NCI-H345 (cell line): ENCODE measurements around the gene PROZ.

ENCODE experiments used
- DNase-seq: peaks from one replicate; lab custom pipeline; 2025; lab: John Stamatoyannopoulos, UW

PROZ gene

GRCh38 chr13:113178070-113178895, 19.8 kb downstream of the PROZ start:
- no peak for DNase-seq

DNA sequence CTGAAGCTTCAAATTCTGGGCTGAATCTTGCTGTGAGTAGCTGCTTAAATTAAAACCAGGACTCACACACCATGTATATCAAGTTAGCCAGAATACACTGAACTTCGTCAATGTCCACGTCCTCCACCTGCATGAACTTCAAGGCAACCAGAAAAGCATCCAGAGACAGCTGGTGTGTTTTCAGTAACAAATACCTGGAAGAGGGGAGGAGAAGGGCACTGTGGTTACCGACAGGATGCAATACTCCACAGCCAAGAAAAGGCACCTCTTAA, 20.4 kb downstream of the PROZ start:
- DNase-seq: no peak

DNA sequence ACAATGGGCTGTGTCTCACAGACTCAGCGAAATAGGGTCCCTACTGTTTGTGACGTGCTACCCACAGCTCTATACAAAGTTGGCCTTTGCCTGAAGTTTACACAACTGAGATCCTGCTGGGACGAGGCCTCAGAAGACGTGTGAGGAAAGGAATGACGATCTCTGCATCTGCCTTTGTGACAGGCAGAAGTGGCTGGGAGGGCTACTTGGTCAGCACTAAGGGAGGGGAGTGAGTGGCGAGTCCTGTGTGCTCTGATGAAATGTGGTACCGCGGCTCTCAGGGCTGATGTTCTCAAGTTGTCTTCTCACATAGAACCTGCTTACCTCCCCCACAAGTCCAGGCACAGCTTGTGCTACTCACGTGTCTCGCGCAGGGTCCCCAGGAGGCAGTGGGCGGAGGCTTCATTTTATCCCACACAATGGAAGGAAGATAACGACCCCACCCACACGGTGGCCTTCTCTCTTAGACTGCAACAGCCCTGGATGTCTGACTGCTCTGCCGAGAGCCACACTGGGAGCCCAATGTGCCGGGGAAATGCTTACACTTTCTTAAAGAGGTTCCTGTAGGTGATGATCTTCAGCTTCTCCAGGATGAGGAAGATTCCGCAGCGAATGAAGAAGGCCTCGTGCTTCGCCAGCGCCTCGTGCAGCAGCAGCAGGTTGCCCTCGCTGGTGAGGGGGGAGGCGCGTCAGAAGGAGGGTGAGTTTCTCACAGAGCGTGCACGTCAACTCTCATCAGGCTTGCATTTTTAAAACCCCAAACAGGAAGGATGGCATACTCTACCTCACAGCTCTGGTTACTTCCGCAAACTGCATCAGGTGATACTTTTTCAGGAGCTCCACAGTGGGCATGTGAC, 21.2 kb downstream of the PROZ start:
- DNase-seq: no peak

- DNase-seq: no peak
These were observed 23.6 kb downstream of the PROZ start for GRCh38 chr13:113182046-113182445.

- DNase-seq: no peak
These were observed 25.1 kb downstream of the PROZ start for GRCh38 chr13:113183450-113184129.

GRCh38 chr13:113184568-113185440, 26.4 kb downstream of the PROZ start:
- no peak for DNase-seq

- DNase-seq: no peak
These were observed 27.8 kb downstream of the PROZ start for GRCh38 chr13:113186061-113186900.

- DNase-seq: no peak
These were observed 28.8 kb downstream of the PROZ start for GRCh38 chr13:113187263-113187669.

GRCh38 chr13:113187883-113188665, 29.6 kb downstream of the PROZ start:
- DNase-seq: no peak

- DNase-seq: no peak
These were observed 31.7 kb downstream of the PROZ start for GRCh38 chr13:113190181-113190580.

DNA sequence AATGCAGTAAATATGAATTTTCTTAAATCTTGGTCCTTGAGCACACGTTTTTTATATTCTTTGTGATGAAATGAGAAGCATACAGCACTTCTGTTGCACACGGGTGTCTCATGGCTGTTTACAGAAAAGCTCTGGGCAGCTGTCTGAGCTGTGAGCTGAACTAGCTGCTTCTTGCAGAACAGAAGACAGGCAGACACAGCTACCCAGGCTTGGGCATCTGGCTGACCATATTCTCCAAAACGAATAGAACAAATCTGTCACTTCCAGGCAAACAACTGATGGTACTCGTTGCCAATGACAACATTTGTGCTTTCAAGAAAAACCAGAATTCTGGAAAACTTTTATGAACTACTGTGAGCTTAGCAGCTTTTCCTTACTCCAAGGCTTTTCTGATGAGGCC, 33.8 kb downstream of the PROZ start:
- DNase-seq: no peak

GRCh38 chr13:113192902-113193301, 34.5 kb downstream of the PROZ start:
- no peak for DNase-seq

DNA sequence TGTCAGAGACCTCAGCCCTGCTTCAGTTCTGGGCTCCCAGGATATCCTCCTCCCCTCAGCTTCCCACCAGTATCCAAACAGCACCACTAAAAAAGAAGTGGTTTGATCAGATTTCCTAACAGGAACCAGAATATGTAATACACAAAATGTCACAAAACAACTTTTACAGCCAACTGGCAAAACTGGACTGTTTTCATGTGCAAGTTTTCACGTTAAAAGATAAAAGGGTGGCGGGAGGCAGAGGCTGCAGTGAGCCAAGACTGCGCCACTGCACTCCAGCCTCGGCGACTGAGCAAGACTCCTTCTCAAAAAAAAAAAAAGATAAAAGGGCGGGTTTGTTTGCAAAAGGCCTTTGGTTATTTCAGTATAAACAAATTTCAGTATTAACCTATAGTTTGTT, 36.9 kb downstream of the PROZ start:
- DNase-seq: no peak

DNA sequence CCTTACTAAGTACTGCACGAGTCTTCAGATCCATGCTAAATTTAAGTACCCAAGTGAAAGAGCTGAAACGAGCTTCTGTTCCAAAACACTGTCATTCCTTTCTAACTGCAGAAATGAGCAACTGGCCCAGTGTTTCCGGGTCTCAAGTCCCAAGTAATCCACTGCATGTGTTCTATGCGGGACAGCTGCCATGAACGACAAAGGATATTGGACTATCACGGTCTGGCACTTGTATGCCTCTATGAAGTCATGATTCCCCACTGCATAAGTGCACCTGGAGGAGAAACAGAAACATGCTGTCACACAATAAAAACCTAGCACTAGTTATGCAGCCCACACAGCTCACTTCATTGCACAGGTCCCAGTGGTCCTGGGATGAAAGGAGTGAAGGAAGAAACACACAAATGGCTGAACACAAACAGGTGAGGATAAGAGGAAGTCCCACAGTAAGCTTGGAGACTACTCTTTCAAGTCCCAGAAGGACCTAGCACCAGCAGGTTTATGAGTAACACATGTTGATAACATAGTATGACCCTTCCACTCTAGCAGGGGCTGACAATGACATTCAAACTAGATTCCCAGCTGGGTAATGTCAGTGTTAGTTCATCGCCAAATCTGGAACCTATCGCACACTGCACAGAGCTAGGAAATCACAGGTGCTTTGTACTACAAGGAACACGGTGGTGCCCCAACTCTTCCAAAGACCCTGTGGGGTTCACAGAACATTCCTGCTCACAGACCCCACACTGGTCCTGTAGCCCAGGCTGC, 38.7 kb downstream of the PROZ start:
- no peak for DNase-seq

GRCh38 chr13:113201815-113202214, 43.4 kb downstream of the PROZ start:
- no peak for DNase-seq

DNA sequence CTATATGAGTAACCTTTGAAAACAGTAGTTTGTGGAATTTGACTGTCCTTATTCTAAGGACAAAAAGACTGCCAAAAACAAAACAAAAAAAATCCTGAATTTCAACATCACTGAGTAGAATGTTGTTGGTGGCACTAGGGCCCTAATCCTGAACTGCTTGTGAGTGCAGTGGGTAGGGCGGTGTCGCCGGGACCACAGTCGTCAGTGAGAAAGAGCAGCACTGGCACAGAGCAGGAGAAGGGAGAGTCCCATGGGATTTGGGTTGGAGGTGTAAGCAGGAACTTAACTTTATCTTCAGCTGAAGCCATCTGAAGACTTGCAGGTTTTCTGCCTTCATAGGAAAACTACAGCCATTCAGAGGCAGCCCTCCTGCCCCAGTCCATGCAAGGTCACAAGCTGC, 44.5 kb downstream of the PROZ start:
- DNase-seq: no peak

- no peak for DNase-seq
These were observed 45.3 kb downstream of the PROZ start for GRCh38 chr13:113203507-113204377.

DNA sequence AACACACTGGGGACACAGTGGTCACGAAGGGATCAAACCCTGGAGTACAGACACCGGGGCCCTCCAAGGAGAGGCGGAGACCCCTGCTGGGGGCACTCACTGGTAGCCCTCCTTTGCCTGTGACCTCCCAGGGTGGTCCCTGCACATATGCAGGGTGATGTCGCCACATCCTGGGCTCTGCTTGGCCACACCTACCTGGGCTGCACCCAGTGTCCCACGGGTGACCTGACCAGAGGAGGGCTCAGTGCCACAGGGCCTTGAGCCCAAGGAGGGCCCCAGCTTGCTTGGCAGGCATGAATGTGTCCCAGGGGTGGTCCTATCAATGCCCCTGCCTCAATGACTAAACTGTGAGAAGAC, 45.9 kb downstream of the PROZ start:
- no peak for DNase-seq
